GM23248 (cell line): ENCODE measurements around the gene CMC2. TPM values are rescaled to one million over a fixed set of nuclear protein-coding genes. Genes with fewer than 3 reads are reported as not detected.

Experiments used
- DNase-seq: peaks from one replicate; pipeline ENCODE4 v3.0.0-alpha.2; 2015
- H2AFZ ChIP-seq: fragments of 200-600 bp; sonication (generic); 2 replicates; pipeline ENCODE4 v1.6.1; 2016; ENCODE audit warnings: antibody characterized with exemption
- H3F3A ChIP-seq: fragments of 200-600 bp; sonication (generic); 2 replicates; pipeline ENCODE4 v1.6.1; 2016; ENCODE audit warnings: mild to moderate bottlenecking, antibody characterized with exemption, mixed run types; ENCODE audit not compliant: insufficient read depth
- H3K27ac ChIP-seq: fragments of 200-600 bp; sonication (generic); 2 replicates; pipeline ENCODE4 v1.5.1; 2016; ENCODE audit warnings: mild to moderate bottlenecking
- H3K27me3 ChIP-seq: fragments of 200-600 bp; sonication (generic); replicated peaks from 2 replicates; pipeline ENCODE4 v1.6.1; 2016; ENCODE audit warnings: mild to moderate bottlenecking; ENCODE audit not compliant: insufficient read depth
- H3K36me3 ChIP-seq: fragments of 200-600 bp; sonication (generic); 2 replicates; pipeline ENCODE4 v1.6.1; 2016; ENCODE audit warnings: low read depth, mild to moderate bottlenecking
- H3K4me1 ChIP-seq: fragments of 200-600 bp; sonication (generic); 2 replicates; pipeline ENCODE4 v1.6.1; 2016; ENCODE audit warnings: mild to moderate bottlenecking; ENCODE audit not compliant: insufficient read depth
- H3K4me2 ChIP-seq: fragments of 200-600 bp; sonication (generic); one replicate; pipeline ENCODE4 v1.6.1; 2016; ENCODE audit warnings: mild to moderate bottlenecking; ENCODE audit not compliant: unreplicated experiment
- H3K4me3 ChIP-seq: fragments of 200-600 bp; sonication (generic); 2 replicates; pipeline ENCODE4 v1.5.1; 2016; ENCODE audit warnings: mild to moderate bottlenecking
- H3K79me2 ChIP-seq: fragments of 200-600 bp; sonication (generic); 2 replicates; pipeline ENCODE4 v1.6.1; 2016; ENCODE audit warnings: mild to moderate bottlenecking; ENCODE audit not compliant: insufficient read depth
- H3K9ac ChIP-seq: fragments of 200-600 bp; sonication (generic); 2 replicates; pipeline ENCODE4 v1.6.1; 2016; ENCODE audit warnings: mild to moderate bottlenecking
- H3K9me2 ChIP-seq: fragments of 200-600 bp; sonication (generic); 2 replicates; pipeline ENCODE4 v1.6.1; 2016; ENCODE audit warnings: mixed run types, mild to moderate bottlenecking, moderate library complexity; ENCODE audit not compliant: insufficient read depth
- H3K9me3 ChIP-seq: fragments of 200-600 bp; sonication (generic); one replicate; pipeline ENCODE4 v1.6.1; 2017; ENCODE audit warnings: low read depth
- H4K20me1 ChIP-seq: fragments of 200-600 bp; sonication (generic); 2 replicates; pipeline ENCODE4 v1.6.0; 2016; ENCODE audit not compliant: insufficient read depth
- EZH2 ChIP-seq: fragments of 200-600 bp; sonication (generic); IDR thresholded peaks from 2 replicates; pipeline ENCODE4 v1.6.1; 2018; ENCODE audit warnings: antibody characterized with exemption, mild to moderate bottlenecking; ENCODE audit not compliant: insufficient read depth, poor library complexity, severe bottlenecking
- EZH2phosphoT487 ChIP-seq: fragments of 200-600 bp; sonication (generic); IDR thresholded peaks from 2 replicates; pipeline ENCODE4 v1.6.1; 2018; ENCODE audit warnings: antibody characterized with exemption, moderate library complexity, mild to moderate bottlenecking, low read depth; ENCODE audit not compliant: insufficient read depth
- WGBS, 2 experiments: methylation state at CpG; one replicate each; pipeline ENCODE4 v1.1.6; 2015 to 2017; ENCODE audit warnings: low lambda C conversion rate in 2 of 2, low coverage in 1 of 2; ENCODE audit errors: missing lambda C conversion rate in 2 of 2; 5-methylcytosine and 5-hydroxymethylcytosine counted together
- in situ Hi-C: fragments of 300-500 bp; cut with MboI; formaldehyde crosslinking; loops from 2 replicates; pipeline ENCODE4 v1.15.0; 2020
- polyA plus RNA-seq: library from polyadenylated mRNA; unstranded; fragments of >200 nt; fragmentation: Nextera tagmentation; extraction: Ambion mirVana; gene quantifications from 2 replicates; pipeline ENCODE4 v1.2.1, GENCODE V29; 2016
- total RNA-seq: library from RNA; depleted of rRNA; stranded (reverse); fragments of >200 nt; shearing (Covaris generic); gene quantifications from 2 replicates; pipeline ENCODE4 v1.2.3, GENCODE V29; 2014

Gene CMC2
- total and polyA plus RNA-seq, 2 experiments from 2014 or later, result 49.4 to 117 TPM

GRCh38 chr16:80971819-80972218, 34.9 kb downstream of the CMC2 start:
- Histone ChIP-seq H3K9ac (no peak overlapping the region), H3K27me3 (no peaks in the 10 kb centered on the region), H3K36me3 (no peaks in the 10 kb centered on the region), H3K9me2 (no peaks in the 10 kb centered on the region), H3F3A (no peaks in the 10 kb centered on the region), H4K20me1 (no peaks in the 10 kb centered on the region), H2AFZ (no peak overlapping the region), H3K79me2 (no peaks in the 10 kb centered on the region), H3K27ac (no peak overlapping the region), H3K4me2 (no peak overlapping the region), H3K4me3 (no peak overlapping the region), H3K4me1 (no peaks in the 10 kb centered on the region), H3K9me3 (no peaks in the 10 kb centered on the region)
- DNase-seq, result no peak
- no peak for TF ChIP-seq EZH2
- no peak for TF ChIP-seq EZH2phosphoT487
- in situ Hi-C loops, result no loop called here
- 77 to 78% methylated on average over 2 of the region's 2 CpGs for WGBS, 2 experiments

- DNase-seq, result no peak
- TF ChIP-seq EZH2, result no peak
- TF ChIP-seq EZH2phosphoT487, result no peak
- Histone ChIP-seq H3K27me3 (no peaks in the 10 kb centered on the region), H3K4me2 (no peak overlapping the region), H3F3A (no peaks in the 10 kb centered on the region), H3K4me1 (no peaks in the 10 kb centered on the region), H3K27ac (no peak overlapping the region), H3K36me3 (no peaks in the 10 kb centered on the region), H3K79me2 (no peaks in the 10 kb centered on the region), H2AFZ (no peak overlapping the region), H3K9me2 (no peaks in the 10 kb centered on the region), H3K9me3 (no peaks in the 10 kb centered on the region), H3K4me3 (no peak overlapping the region), H4K20me1 (no peaks in the 10 kb centered on the region), H3K9ac (no peak overlapping the region)
- 92 to 98% methylated on average over 3 of the region's 3 CpGs for WGBS, 2 experiments
- in situ Hi-C loops, result no loop called here
Observed at GRCh38 chr16:80969114-80969484, 37.6 kb downstream of the CMC2 start.

GRCh38 chr16:80968386-80969113, 38.1 kb downstream of the CMC2 start:
- DNase-seq, result peak; percentile 68
- Histone ChIP-seq H3K9ac (no peak overlapping the region), H3K79me2 (no peaks in the 10 kb centered on the region), H3K27me3 (no peaks in the 10 kb centered on the region), H4K20me1 (no peaks in the 10 kb centered on the region), H3K36me3 (no peaks in the 10 kb centered on the region), H2AFZ (no peak overlapping the region), H3K27ac (no peak overlapping the region), H3K9me2 (no peaks in the 10 kb centered on the region; the same call in 1 of the 2 replicates), H3K4me2 (no peak overlapping the region), H3K9me3 (no peaks in the 10 kb centered on the region), H3K4me1 (no peaks in the 10 kb centered on the region), H3K4me3 (no peak overlapping the region), H3F3A (peaks cover 4% of the 10 kb centered on the region; the same call in 1 of the 2 replicates)
- TF ChIP-seq EZH2phosphoT487, result no peak
- TF ChIP-seq EZH2, result no peak
- in situ Hi-C loops, result no loop called here
- 72 to 83% methylated on average over 4 of the region's 4 CpGs for WGBS, 2 experiments

- Histone ChIP-seq H3K27ac (no peak overlapping the region), H3K27me3 (no peaks in the 10 kb centered on the region), H3K9me2 (no peaks in the 10 kb centered on the region; the same call in 1 of the 2 replicates), H3K36me3 (no peaks in the 10 kb centered on the region), H2AFZ (no peak overlapping the region), H3K9me3 (no peaks in the 10 kb centered on the region), H3K4me3 (no peak overlapping the region), H3K79me2 (no peaks in the 10 kb centered on the region), H4K20me1 (no peaks in the 10 kb centered on the region), H3K4me1 (no peaks in the 10 kb centered on the region), H3F3A (peaks cover 4% of the 10 kb centered on the region; the same call in 1 of the 2 replicates), H3K9ac (no peak overlapping the region), H3K4me2 (no peak overlapping the region)
- 79 to 88% methylated on average over 4 of the region's 4 CpGs for WGBS, 2 experiments
- in situ Hi-C loops, result no loop called here
- TF ChIP-seq EZH2phosphoT487 (no peak), EZH2 (no peak)
- no peak for DNase-seq
Observed at GRCh38 chr16:80966617-80967016, 40.1 kb downstream of the CMC2 start.
